Left kidney (tissue), 2 donors: ENCODE measurements around the gene MDGA2. TPM values are rescaled to one million over a fixed set of nuclear protein-coding genes. Genes with fewer than 3 reads are reported as not detected.

Experiments
- DNase-seq: peaks from one replicate; pipeline ENCODE4 v3.0.0-alpha.2; 2013
- polyA plus RNA-seq: library from polyadenylated mRNA; unstranded; fragments of 120-200 nt; gene quantifications from one replicate; pipeline ENCODE4 v1.2.1, GENCODE V29; 2013; ENCODE audit not compliant: insufficient read length

MDGA2 gene
- polyA plus RNA-seq, 1 donor, result 2.1 TPM

- DNase-seq, result no peak
These were observed 554.8 kb downstream of the MDGA2 start for GRCh38 chr14:47120645-47121044.

- no peak for DNase-seq
These were observed 571.6 kb downstream of the MDGA2 start for GRCh38 chr14:47103771-47104170.

- no peak for DNase-seq
These were observed 572.9 kb downstream of the MDGA2 start for GRCh38 chr14:47102472-47102871.

GRCh38 chr14:47085678-47086077 is 589.7 kb downstream of the MDGA2 start:
- DNase-seq, result no peak

GRCh38 chr14:47065326-47065725 is 610.1 kb downstream of the MDGA2 start:
- no peak for DNase-seq

- no peak for DNase-seq
These were observed 615.4 kb downstream of the MDGA2 start for GRCh38 chr14:47060050-47060449.

GRCh38 chr14:47057364-47057763 is 618.0 kb downstream of the MDGA2 start:
- no peak for DNase-seq

- DNase-seq, result peak; percentile 29
These were observed 630.6 kb downstream of the MDGA2 start for GRCh38 chr14:47044841-47045240.

- peak; percentile 35 for DNase-seq
These were observed 634.9 kb downstream of the MDGA2 start for GRCh38 chr14:47040550-47040949.

- DNase-seq, result no peak
These were observed 636.1 kb downstream of the MDGA2 start for GRCh38 chr14:47039336-47039735.

- DNase-seq, result no peak
These were observed 652.7 kb downstream of the MDGA2 start for GRCh38 chr14:47022721-47023120.

GRCh38 chr14:47020500-47020899 is 654.9 kb downstream of the MDGA2 start:
- DNase-seq, result no peak

- DNase-seq, result no peak
These were observed 662.7 kb downstream of the MDGA2 start for GRCh38 chr14:47012533-47013280.

GRCh38 chr14:47009615-47010014 is 665.8 kb downstream of the MDGA2 start:
- no peak for DNase-seq

- no peak for DNase-seq
These were observed 666.7 kb downstream of the MDGA2 start for GRCh38 chr14:47008732-47009131.

GRCh38 chr14:46999661-47000060 is 675.7 kb downstream of the MDGA2 start:
- DNase-seq, result no peak

- DNase-seq, result no peak
These were observed 685.8 kb downstream of the MDGA2 start for GRCh38 chr14:46989566-46989965.

- DNase-seq, result no peak
These were observed 687.1 kb downstream of the MDGA2 start for GRCh38 chr14:46988312-46988711.

GRCh38 chr14:46985529-46986380 is 689.6 kb downstream of the MDGA2 start:
- DNase-seq, result no peak

GRCh38 chr14:46973295-46973694 is 702.1 kb downstream of the MDGA2 start:
- no peak for DNase-seq

GRCh38 chr14:46964378-46964777 is 711.0 kb downstream of the MDGA2 start:
- DNase-seq, result no peak

GRCh38 chr14:46951103-46951502 is 724.3 kb downstream of the MDGA2 start:
- DNase-seq, result no peak

- DNase-seq, result no peak
These were observed 734.8 kb downstream of the MDGA2 start for GRCh38 chr14:46940611-46941010.
